ENCODE data around the gene KHSRP. TPM values are rescaled to one million over a fixed set of nuclear protein-coding genes. Genes with fewer than 3 reads are reported as not detected.

The KHSRP gene
- total RNA-seq, 1 donor from 2014 or later, result 136 TPM

GRCh38 chr19:6423499-6424194 is 964 bp downstream of the KHSRP start:
- no peaks in the 10 kb centered on the region for H3K9me3 Mint-ChIP-seq
- Histone ChIP-seq H3K9me3 (ENCODE audit: low read depth) (no peaks in the 10 kb centered on the region), H3K4me3 (peak overlapping the region; percentile 71), H3K27me3 (no peaks in the 10 kb centered on the region), H3K79me2 (ENCODE audit: low read depth) (peaks cover 56% of the 10 kb centered on the region), H3K4me1 (peaks cover 13% of the 10 kb centered on the region), H4K20me1 (ENCODE audit: low read depth) (peaks cover 55% of the 10 kb centered on the region), H3K27ac (no peak overlapping the region), H3F3A (ENCODE audit: low read depth) (peaks cover 8% of the 10 kb centered on the region), H3K36me3 (no peaks in the 10 kb centered on the region), H3K9ac (peak overlapping the region; percentile 84), H3K4me2 (peak overlapping the region; percentile 82), H2AFZ (replicated peaks) (no peak overlapping the region)
- peak overlapping the region; percentile 96 for H3K4me3 Mint-ChIP-seq
- peaks cover 28% of the 10 kb centered on the region for H3K4me1 Mint-ChIP-seq
- DNase-seq (ENCODE audit: low spot score), result peak; percentile 75
- TF ChIP-seq CTCF (IDR thresholded peaks at IDR 0.05) (no peak), EZH2phosphoT487 (IDR thresholded peaks at IDR 0.05) (no peak), EZH2 (IDR thresholded peaks at IDR 0.05) (no peak)
- H3K27ac Mint-ChIP-seq, result peak overlapping the region; percentile 37
- peaks cover 11% of the 10 kb centered on the region for H3K27me3 Mint-ChIP-seq (ENCODE audit: insufficient read depth, low read depth)
- H3K36me3 Mint-ChIP-seq, result peaks cover 14% of the 10 kb centered on the region

- DNase-seq (ENCODE audit: low spot score), result no peak
- H3K9me3 Mint-ChIP-seq, result no peaks in the 10 kb centered on the region
- Histone ChIP-seq H3K27ac (no peak overlapping the region), H3K36me3 (no peaks in the 10 kb centered on the region), H2AFZ (replicated peaks) (no peak overlapping the region), H3F3A (ENCODE audit: low read depth) (peaks cover 18% of the 10 kb centered on the region), H3K27me3 (no peaks in the 10 kb centered on the region), H3K79me2 (ENCODE audit: low read depth) (peaks cover 74% of the 10 kb centered on the region), H3K4me1 (peaks cover 13% of the 10 kb centered on the region), H4K20me1 (ENCODE audit: low read depth) (peaks cover 78% of the 10 kb centered on the region), H3K9ac (peak overlapping the region; percentile 47), H3K4me2 (peak overlapping the region; percentile 82), H3K9me3 (ENCODE audit: low read depth) (no peaks in the 10 kb centered on the region), H3K4me3 (no peak overlapping the region)
- H3K4me3 Mint-ChIP-seq, result peak overlapping the region; percentile 48
- peaks cover 16% of the 10 kb centered on the region for H3K36me3 Mint-ChIP-seq
- peaks cover 28% of the 10 kb centered on the region for H3K4me1 Mint-ChIP-seq
- peaks cover 14% of the 10 kb centered on the region for H3K27me3 Mint-ChIP-seq (ENCODE audit: insufficient read depth, low read depth)
- no peak for TF ChIP-seq CTCF (IDR thresholded peaks at IDR 0.05)
- no peak for TF ChIP-seq EZH2 (IDR thresholded peaks at IDR 0.05)
- TF ChIP-seq EZH2phosphoT487 (IDR thresholded peaks at IDR 0.05), result no peak
- H3K27ac Mint-ChIP-seq, result no peak overlapping the region
Observed at GRCh38 chr19:6421075-6422014, 3.3 kb downstream of the KHSRP start.

- Histone ChIP-seq H3K4me2 (no peak overlapping the region), H3K79me2 (ENCODE audit: low read depth) (peaks cover 67% of the 10 kb centered on the region), H3K36me3 (no peaks in the 10 kb centered on the region), H3K9me3 (ENCODE audit: low read depth) (no peaks in the 10 kb centered on the region), H3F3A (ENCODE audit: low read depth) (peaks cover 30% of the 10 kb centered on the region), H4K20me1 (ENCODE audit: low read depth) (peaks cover 98% of the 10 kb centered on the region), H3K9ac (no peak overlapping the region), H2AFZ (replicated peaks) (no peak overlapping the region), H3K4me1 (peaks cover 13% of the 10 kb centered on the region), H3K27me3 (no peaks in the 10 kb centered on the region), H3K27ac (no peak overlapping the region), H3K4me3 (no peak overlapping the region)
- H3K4me3 Mint-ChIP-seq, result no peak overlapping the region
- peaks cover 23% of the 10 kb centered on the region for H3K36me3 Mint-ChIP-seq
- H3K4me1 Mint-ChIP-seq, result peaks cover 19% of the 10 kb centered on the region
- peaks cover 17% of the 10 kb centered on the region for H3K27me3 Mint-ChIP-seq (ENCODE audit: insufficient read depth, low read depth)
- H3K27ac Mint-ChIP-seq, result no peak overlapping the region
- no peak for TF ChIP-seq EZH2 (IDR thresholded peaks at IDR 0.05)
- TF ChIP-seq CTCF (IDR thresholded peaks at IDR 0.05), result no peak
- no peak for TF ChIP-seq EZH2phosphoT487 (IDR thresholded peaks at IDR 0.05)
- DNase-seq (ENCODE audit: low spot score), result no peak
- no peaks in the 10 kb centered on the region for H3K9me3 Mint-ChIP-seq
Observed at GRCh38 chr19:6418562-6418932, 6.1 kb downstream of the KHSRP start.
